Suppressor macrophage treated with lipopolysaccharide for 1 hour (primary cell): ENCODE results near the gene WNK3.
"Not testable (repeated sequence)": the region's sequence is repeated elsewhere in the genome, so short reads cannot be mapped to it uniquely, and the experiment has no call there.

Source experiments
- DNase-seq, 3 donors: peaks; one replicate each; pipeline ENCODE4 v3.0.0-alpha.2; 2020 to 2022

WNK3 gene

GRCh38 chrX:54357414-54358377, at the start of gene WNK3:
Gene WNK3, minus strand, starts transcription at chrX:54358046.
- DNase-seq = peak in 2 of 3 donors; percentile 6 to 22

DNA sequence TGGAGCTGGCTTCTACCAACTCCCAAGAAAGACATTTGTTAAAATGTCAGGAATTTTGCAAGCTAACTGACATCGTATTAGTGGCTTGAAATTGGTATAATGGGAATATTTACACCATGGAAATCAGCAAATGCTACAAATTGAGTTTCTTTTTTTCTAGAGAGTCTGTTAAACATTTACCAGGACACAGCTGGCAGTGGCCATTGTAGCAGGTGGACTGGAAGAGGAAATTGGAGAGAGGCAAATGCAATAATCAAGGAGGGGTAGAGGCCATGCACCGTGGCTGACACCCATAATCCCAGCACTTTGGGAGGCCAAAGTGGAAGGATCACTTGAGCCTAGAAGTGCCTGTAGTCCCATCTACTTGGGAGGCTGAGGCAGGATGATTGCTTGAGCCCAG, 49.4 kb upstream of the WNK3 start:
- no peak for DNase-seq

DNA sequence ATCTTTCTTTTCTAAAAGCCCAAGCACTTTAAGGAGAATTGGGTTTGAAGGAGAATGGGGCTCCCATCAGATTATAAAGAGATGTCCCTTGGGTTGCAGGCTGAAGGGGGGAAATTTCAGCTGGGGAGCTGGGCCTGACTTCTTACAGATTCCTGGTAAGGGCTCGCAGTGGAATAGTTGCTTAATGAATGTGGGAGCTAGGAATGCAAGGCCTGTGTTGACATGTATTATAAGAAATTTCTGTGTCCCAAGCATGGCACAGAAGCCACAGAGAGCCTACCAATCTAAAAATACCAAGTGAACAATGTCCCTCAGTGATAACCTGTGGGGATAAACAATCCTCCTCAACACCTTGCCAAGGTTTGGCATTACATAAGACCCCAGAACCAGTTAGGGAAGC, 39.3 kb upstream of the WNK3 start:
- DNase-seq = no peak

GRCh38 chrX:54386314-54386713, 28.5 kb upstream of the WNK3 start:
- DNase-seq = no peak

GRCh38 chrX:54384661-54385060, 26.8 kb upstream of the WNK3 start:
- not testable (repeated sequence) for DNase-seq

- DNase-seq = no peak
Observed at GRCh38 chrX:54359408-54359807, 1.6 kb upstream of the WNK3 start.

DNA sequence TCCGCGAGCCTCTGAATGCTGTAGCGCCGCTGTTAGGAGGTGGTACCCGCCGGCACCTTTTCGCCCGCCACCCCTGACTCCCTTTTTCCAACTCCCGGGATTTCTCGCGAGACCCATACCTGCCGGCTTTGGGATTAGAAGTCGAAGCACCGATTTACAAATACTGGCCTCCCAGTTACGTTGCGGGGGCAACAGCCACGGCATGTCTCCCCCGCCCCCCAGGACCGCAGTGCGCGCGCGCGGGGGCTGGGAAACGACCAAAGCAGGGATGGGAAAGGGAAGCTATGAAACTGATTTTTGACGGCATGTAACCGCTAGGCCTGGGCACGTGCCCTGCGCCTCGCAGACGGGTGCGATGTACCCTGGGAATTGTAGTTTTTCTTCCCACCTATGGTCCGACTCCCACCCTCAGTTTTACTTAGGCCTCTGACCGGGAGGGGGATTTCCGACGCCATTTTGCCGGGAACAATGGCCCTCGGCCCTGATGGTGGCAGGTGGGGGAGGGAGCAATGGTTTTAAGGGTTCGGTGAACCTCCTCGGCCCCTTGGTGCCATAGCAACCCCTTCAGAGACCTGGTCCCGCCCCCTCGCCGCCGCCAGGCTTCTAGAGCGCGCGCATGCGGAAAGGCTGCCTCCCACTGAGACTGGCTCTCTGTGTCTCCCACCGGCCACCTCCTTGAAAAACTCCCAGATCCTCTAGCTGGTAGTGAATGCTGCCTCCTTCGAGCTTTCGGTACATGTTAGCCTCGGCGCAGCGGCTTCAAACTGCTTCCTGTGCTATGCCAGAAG, 772 bp upstream of the WNK3 start:
- DNase-seq = peak; percentile 4 to 18 (median 7)

GRCh38 chrX:54352677-54353076, 5.2 kb downstream of the WNK3 start:
- no peak for DNase-seq

DNA sequence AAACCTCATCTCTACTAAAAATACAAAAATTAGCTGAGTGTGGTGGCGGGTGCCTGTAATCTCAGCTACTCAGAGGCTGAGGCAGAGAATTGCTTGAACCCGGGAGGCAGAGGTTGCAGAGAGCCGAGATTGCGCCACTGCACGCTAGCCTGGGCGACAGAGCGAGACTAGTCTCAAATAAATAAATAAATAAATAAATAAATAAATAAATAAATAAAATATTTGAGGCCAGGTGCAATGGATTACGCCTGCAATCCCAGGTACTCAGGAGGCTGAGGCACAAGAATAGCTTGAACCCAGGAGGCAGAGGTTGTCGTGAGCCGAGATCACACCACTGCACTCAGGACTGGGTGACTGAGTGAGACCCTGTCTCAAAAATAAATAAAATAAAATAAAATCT, 20.5 kb downstream of the WNK3 start:
- DNase-seq = not testable (repeated sequence)

DNA sequence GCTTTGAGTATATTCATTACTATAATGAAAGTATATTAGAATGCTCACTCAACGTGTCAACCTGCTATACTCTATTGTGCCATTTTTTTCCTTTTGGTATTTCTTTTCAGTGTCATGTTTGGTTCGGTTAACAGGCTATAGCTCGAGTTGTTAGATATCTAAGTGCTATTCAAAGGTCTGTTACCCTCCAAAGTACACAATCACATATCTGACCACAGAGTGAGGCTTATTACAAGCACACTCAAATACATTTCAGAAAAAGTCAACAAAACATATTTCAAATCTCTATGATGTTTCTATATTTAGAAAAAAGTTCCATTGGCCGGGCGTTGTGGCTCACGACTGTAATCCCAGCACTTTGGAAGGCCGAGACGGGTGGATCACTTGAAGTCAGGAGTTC, 32.8 kb downstream of the WNK3 start:
- no peak for DNase-seq

- DNase-seq = no peak
Observed at GRCh38 chrX:54320067-54320466, 37.8 kb downstream of the WNK3 start.

GRCh38 chrX:54306379-54306778, 51.5 kb downstream of the WNK3 start:
- DNase-seq = no peak

- DNase-seq = no peak
Observed at GRCh38 chrX:54301516-54301915, 56.3 kb downstream of the WNK3 start.

- DNase-seq = no peak
Observed at GRCh38 chrX:54294306-54294705, 63.5 kb downstream of the WNK3 start.

DNA sequence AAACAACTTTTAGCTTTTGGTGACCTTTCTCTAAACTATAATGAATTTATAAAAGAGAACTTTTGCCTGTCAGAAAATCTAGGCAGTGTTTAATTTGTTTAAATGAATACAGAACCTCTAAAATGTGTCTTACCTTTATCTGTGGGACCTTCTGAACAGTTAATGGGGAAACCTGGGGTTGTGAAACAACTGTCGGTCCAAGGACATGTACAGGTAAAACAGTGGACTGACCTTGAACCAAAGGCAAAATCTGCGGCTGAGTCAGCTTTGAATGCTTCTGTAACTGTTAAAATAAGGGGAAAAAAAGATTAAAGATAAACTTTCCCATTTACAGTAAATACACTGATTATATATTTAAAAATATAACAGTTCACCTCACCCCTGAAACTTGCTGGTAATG, 65.1 kb downstream of the WNK3 start:
- DNase-seq = no peak

DNA sequence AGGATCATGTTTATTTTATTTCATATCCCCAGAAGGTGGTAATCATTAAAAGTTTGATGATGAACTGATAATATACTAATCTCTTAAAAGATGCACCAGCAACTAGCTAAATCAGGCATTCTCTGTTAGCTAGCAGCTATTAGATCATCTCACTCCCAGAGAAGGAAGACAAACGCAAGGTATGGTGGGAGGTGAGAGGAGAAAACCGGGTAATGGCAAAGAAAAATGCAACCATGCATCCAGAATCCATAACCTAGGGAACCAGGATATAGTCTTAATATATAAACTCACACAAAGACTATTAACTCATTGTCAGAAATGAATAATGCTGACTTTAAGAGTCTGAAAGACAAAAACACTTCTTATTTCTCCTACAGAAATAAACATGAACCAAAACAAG, 66.1 kb downstream of the WNK3 start:
- no peak for DNase-seq

- DNase-seq = no peak
Observed at GRCh38 chrX:54288968-54289367, 68.9 kb downstream of the WNK3 start.

GRCh38 chrX:54288277-54288676, 69.6 kb downstream of the WNK3 start:
- no peak for DNase-seq

DNA sequence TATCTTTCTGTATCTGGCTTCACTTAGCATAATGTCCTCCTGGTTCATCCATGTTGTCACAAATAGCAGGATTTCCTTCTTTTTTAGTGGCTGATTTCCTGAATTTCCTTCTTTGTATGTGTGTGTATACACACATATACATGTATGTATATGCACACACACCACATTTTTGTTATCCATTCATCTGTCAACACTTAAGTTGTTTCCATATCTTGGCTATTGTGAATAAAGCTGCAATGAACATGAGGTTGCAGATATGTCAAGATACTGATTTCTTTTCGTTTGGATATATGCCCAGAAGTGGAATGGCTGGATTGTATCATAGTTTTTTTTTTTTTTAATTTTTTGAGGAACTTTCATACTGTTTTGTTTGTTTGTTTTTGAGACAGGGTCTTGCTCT, 76.2 kb downstream of the WNK3 start:
- no peak for DNase-seq

- DNase-seq = no peak
Observed at GRCh38 chrX:54280466-54280865, 77.4 kb downstream of the WNK3 start.

DNA sequence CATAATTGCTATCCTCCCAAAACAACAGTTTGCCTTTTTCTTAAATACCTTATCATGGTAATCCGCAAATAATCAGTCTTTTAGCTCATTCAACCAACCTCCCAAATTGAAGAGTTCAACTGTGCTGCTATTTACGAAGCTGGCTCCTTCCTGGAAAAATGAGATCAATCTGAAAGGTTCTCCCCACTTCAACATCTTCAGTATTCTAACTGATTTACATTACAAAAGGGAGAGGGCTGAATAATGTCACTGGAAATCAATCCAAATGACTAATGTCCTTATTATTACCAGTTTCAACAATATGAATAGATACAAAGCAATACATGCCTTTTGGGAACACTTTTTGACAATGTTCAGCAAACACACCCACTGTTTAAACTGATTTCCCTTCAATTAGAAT, 86.2 kb downstream of the WNK3 start:
- no peak for DNase-seq

GRCh38 chrX:54248309-54248708, 109.5 kb downstream of the WNK3 start:
- DNase-seq = no peak

- no peak for DNase-seq
Observed at GRCh38 chrX:54246866-54247265, 111.0 kb downstream of the WNK3 start.

GRCh38 chrX:54238588-54238987, 119.3 kb downstream of the WNK3 start:
- no peak for DNase-seq
